A549 (cell line): ENCODE data around the gene TXNRD1.

Experiments
- EP300 ChIP-seq, 2 experiments: fragments of >200 bp; sonication (Bioruptor Twin); formaldehyde crosslinking; IDR thresholded peaks; 2 replicates in 1 of 2; 3 replicates in 1 of 2; pipeline ENCODE4 v1.6.1; 2016 to 2017
- HOXA7 ChIP-seq: fragments of 250-450 bp; sonication (Bioruptor Pico); IDR thresholded peaks from 2 replicates; pipeline ENCODE4 v1.5.0; 2020; ENCODE audit warnings: mild to moderate bottlenecking, moderate library complexity
- MAFK ChIP-seq: fragments of 450-650 bp; IDR thresholded peaks from 2 replicates; pipeline ENCODE4 v1.6.1; 2014; ENCODE audit not compliant: partially characterized antibody
- NR3C1 ChIP-seq: fragments of >200 bp; sonication (Bioruptor Twin); formaldehyde crosslinking; IDR thresholded peaks from 3 replicates; pipeline ENCODE4 v1.6.1; 2017
- POLR2A ChIP-seq: IDR thresholded peaks from 2 replicates; pipeline ENCODE4 v1.6.1; 2012; ENCODE audit warnings: mild to moderate bottlenecking, low read length
- RFX5 ChIP-seq: fragments of 450-650 bp; IDR thresholded peaks from 2 replicates; pipeline ENCODE4 v1.7.1; 2014; ENCODE audit warnings: antibody characterized with exemption, mild to moderate bottlenecking, moderate library complexity
- TP53 ChIP-seq: fragments of 250-450 bp; sonication (Bioruptor Pico); IDR thresholded peaks from 2 replicates; pipeline ENCODE4 v1.5.0; 2021; ENCODE audit warnings: mild to moderate bottlenecking, moderate library complexity
- USF2 ChIP-seq: fragments of 450-650 bp; IDR thresholded peaks from 2 replicates; pipeline ENCODE4 v1.6.1; 2014; ENCODE audit warnings: antibody characterized with exemption
- TF ChIP-seq, protein P1 (sequence below): fragments of >200 bp; sonication (Bioruptor Twin); formaldehyde crosslinking; IDR thresholded peaks from 3 replicates; pipeline ENCODE4 v1.5.1; 2016
- TF ChIP-seq, protein P2 (sequence below): fragments of 200-600 bp; sonication (generic); IDR thresholded peaks from 2 replicates; pipeline ENCODE4 v1.6.1; 2016; ENCODE audit warnings: antibody characterized with exemption, mild to moderate bottlenecking, moderate library complexity

DNA sequence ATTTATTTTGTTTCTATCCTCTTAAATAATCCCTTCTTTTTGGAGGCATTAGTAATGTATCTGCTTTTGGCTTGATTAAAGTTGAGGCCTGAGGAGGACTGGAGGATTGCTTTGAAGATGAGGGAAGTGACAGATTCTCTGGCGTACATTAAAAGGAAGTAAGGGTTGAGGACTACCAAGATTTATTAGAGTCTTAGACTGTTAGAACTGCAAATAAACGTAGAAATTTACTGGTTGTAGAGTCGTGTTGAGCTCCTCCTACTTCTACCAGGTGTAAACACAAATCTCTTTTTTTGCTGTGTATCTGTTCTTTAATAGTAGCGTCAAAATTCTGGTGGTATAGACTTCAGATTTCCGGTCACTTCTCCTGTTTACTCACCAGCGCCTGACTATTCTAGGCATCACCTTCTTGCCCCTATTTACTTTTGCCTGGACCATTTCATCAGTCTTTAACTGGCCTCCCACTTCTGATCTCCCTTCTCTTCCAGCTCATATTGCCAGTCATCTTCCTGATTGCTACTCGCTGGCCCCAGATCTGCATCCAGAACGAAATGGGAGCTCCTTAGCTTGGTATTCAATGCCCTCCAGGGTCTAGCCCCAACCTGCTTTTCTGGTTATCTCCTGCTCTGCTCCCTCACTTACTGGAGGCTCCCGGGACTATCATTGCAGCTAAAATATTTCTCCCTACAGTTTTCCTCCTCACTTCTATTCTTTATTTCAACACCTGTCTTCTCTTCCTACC, 79.5 kb downstream of the TXNRD1 start:
- TF ChIP-seq EP300 (IDR thresholded peaks at IDR 0.05): no peak
- no peak for TF ChIP-seq USF2
- peak; percentile 95 for TF ChIP-seq HOXA7 (CRISPR knock-in tag)
- TF ChIP-seq, protein P1, sequence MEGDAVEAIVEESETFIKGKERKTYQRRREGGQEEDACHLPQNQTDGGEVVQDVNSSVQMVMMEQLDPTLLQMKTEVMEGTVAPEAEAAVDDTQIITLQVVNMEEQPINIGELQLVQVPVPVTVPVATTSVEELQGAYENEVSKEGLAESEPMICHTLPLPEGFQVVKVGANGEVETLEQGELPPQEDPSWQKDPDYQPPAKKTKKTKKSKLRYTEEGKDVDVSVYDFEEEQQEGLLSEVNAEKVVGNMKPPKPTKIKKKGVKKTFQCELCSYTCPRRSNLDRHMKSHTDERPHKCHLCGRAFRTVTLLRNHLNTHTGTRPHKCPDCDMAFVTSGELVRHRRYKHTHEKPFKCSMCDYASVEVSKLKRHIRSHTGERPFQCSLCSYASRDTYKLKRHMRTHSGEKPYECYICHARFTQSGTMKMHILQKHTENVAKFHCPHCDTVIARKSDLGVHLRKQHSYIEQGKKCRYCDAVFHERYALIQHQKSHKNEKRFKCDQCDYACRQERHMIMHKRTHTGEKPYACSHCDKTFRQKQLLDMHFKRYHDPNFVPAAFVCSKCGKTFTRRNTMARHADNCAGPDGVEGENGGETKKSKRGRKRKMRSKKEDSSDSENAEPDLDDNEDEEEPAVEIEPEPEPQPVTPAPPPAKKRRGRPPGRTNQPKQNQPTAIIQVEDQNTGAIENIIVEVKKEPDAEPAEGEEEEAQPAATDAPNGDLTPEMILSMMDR: no peak
- TF ChIP-seq, protein P2, sequence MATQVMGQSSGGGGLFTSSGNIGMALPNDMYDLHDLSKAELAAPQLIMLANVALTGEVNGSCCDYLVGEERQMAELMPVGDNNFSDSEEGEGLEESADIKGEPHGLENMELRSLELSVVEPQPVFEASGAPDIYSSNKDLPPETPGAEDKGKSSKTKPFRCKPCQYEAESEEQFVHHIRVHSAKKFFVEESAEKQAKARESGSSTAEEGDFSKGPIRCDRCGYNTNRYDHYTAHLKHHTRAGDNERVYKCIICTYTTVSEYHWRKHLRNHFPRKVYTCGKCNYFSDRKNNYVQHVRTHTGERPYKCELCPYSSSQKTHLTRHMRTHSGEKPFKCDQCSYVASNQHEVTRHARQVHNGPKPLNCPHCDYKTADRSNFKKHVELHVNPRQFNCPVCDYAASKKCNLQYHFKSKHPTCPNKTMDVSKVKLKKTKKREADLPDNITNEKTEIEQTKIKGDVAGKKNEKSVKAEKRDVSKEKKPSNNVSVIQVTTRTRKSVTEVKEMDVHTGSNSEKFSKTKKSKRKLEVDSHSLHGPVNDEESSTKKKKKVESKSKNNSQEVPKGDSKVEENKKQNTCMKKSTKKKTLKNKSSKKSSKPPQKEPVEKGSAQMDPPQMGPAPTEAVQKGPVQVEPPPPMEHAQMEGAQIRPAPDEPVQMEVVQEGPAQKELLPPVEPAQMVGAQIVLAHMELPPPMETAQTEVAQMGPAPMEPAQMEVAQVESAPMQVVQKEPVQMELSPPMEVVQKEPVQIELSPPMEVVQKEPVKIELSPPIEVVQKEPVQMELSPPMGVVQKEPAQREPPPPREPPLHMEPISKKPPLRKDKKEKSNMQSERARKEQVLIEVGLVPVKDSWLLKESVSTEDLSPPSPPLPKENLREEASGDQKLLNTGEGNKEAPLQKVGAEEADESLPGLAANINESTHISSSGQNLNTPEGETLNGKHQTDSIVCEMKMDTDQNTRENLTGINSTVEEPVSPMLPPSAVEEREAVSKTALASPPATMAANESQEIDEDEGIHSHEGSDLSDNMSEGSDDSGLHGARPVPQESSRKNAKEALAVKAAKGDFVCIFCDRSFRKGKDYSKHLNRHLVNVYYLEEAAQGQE: no peak
- TF ChIP-seq POLR2A: no peak
- TF ChIP-seq RFX5: no peak
- no peak for TF ChIP-seq NR3C1
- no peak for TF ChIP-seq MAFK
- peak; percentile 87 for TF ChIP-seq TP53 (CRISPR knock-in tag)
